Skeletal muscle cell (primary cell): ENCODE data around the gene GJB2.

ENCODE experiments used
- DNase-seq: peaks from one replicate; pipeline ENCODE4 v3.0.0-alpha.2; 2010; ENCODE audit warnings: low read depth
- H3K4me3 ChIP-seq: 2 replicates; pipeline ENCODE4 v1.5.1; 2011; ENCODE audit warnings: low read depth, mild to moderate bottlenecking, control low read depth, low read length, moderate library complexity

Gene GJB2

GRCh38 chr13:20193907-20194631 lies 1.3 kb upstream of the GJB2 start:
- DNase-seq: no peak
- no peak overlapping the region for H3K4me3 ChIP-seq

GRCh38 chr13:20193162-20193906 lies 596 bp upstream of the GJB2 start:
- no peak for DNase-seq
- peak overlapping the region; percentile 51 for H3K4me3 ChIP-seq

- no peak for DNase-seq
- peak overlapping the region; percentile 51 for H3K4me3 ChIP-seq
Measured at GRCh38 chr13:20192158-20192835, 441 bp downstream of the GJB2 start.

GRCh38 chr13:20191311-20192157 lies 1.2 kb downstream of the GJB2 start:
- no peak for DNase-seq
- H3K4me3 ChIP-seq: peak overlapping the region; percentile 51

GRCh38 chr13:20190481-20191310 lies 2.0 kb downstream of the GJB2 start:
- no peak overlapping the region for H3K4me3 ChIP-seq
- DNase-seq: peak; percentile 66

- H3K4me3 ChIP-seq: no peak overlapping the region
- DNase-seq: no peak
Measured at GRCh38 chr13:20190076-20190475, 2.7 kb downstream of the GJB2 start.

GRCh38 chr13:20188667-20189553 lies 3.8 kb downstream of the GJB2 start:
- no peak for DNase-seq
- no peak overlapping the region for H3K4me3 ChIP-seq

GRCh38 chr13:20186771-20187170 lies 6.0 kb downstream of the GJB2 start:
- no peak overlapping the region for H3K4me3 ChIP-seq
- DNase-seq: no peak

- no peak overlapping the region for H3K4me3 ChIP-seq
- no peak for DNase-seq
Measured at GRCh38 chr13:20185366-20186056, 7.2 kb downstream of the GJB2 start.

- peak; percentile 48 for DNase-seq
- no peak overlapping the region for H3K4me3 ChIP-seq
Measured at GRCh38 chr13:20182231-20182846, 10.4 kb downstream of the GJB2 start.

- no peak for DNase-seq
- H3K4me3 ChIP-seq: no peak overlapping the region
Measured at GRCh38 chr13:20181188-20181587, 11.6 kb downstream of the GJB2 start.

GRCh38 chr13:20178156-20178555 lies 14.6 kb downstream of the GJB2 start:
- no peak overlapping the region for H3K4me3 ChIP-seq
- no peak for DNase-seq

- peak overlapping the region; percentile 11 for H3K4me3 ChIP-seq
- no peak for DNase-seq
Measured at GRCh38 chr13:20177049-20177831, 15.5 kb downstream of the GJB2 start.

- no peak overlapping the region for H3K4me3 ChIP-seq
- DNase-seq: no peak
Measured at GRCh38 chr13:20175907-20176652, 16.7 kb downstream of the GJB2 start.

GRCh38 chr13:20175406-20175794 lies 17.3 kb downstream of the GJB2 start:
- H3K4me3 ChIP-seq: no peak overlapping the region
- DNase-seq: no peak
